Measurements from ENCODE around the gene EPHA5.

The EPHA5 gene

GRCh38 chr4:65623506-65623905 is 46.8 kb downstream of the EPHA5 start:
- no peak for DNase-seq

GRCh38 chr4:65617416-65617815 is 52.9 kb downstream of the EPHA5 start:
- no peak for DNase-seq

GRCh38 chr4:65604515-65604914 is 65.8 kb downstream of the EPHA5 start:
- DNase-seq: no peak

GRCh38 chr4:65600656-65601055 is 69.6 kb downstream of the EPHA5 start:
- no peak for DNase-seq

DNA sequence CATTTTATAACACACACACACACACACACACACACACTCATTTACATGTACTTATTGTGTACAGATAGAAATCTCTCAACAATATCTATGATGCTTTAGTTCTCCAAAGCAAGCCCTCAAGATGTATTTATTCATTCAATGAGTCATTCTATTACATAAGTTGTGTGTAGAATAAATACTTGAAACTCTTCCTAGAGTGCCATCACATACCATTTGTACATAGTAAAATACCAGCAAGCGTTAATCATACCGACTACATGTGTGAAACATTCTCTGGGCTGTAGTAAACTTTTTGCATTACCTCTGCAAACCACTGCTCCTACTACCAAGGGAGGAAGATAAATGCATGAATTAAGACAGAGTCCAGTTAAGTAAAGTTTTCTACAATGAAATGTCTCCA is 70.9 kb downstream of the EPHA5 start:
- no peak for DNase-seq

GRCh38 chr4:65597697-65598096 is 72.6 kb downstream of the EPHA5 start:
- no peak for DNase-seq

DNA sequence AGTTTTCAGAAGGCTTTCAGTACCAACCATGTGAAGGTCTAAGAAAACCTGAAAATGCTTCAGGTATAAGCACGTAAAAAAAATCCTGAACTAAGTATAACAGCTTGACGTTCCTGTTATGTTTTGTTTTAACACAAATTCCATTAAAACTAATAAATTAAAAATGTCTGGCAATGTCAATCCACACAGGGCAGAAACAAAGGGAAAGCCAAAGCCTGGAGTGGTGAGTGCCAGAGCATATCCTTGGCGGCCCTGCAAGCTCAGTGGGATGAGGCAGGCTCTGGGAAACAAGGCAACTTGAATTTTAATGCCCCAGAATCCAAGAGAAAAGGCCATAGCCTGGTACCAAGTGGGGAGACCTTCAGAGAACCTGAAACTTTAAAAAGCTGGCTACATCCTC is 78.2 kb downstream of the EPHA5 start:
- no peak for DNase-seq

DNA sequence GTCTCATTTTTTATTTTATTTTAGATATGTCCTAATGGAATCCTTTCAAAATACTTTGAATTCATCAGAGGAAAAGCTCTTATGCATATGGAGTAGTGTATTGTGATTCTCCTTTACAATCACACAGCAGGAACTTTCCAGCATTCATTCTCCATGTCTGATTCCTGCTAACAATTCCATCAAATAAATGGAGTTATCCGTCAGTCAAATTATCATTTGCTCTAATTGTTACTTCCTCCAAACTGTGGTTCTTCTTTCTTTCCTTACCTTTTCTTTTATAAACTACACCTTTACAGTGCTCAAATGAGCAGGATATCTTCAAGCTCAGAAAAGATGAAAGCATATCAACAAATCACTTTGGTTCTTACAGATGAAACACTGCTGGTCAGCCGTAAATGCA is 80.4 kb downstream of the EPHA5 start:
- no peak for DNase-seq

GRCh38 chr4:65589331-65589730 is 81.0 kb downstream of the EPHA5 start:
- DNase-seq: no peak

- DNase-seq: no peak
Observed at GRCh38 chr4:65580551-65580950, 89.7 kb downstream of the EPHA5 start.

- DNase-seq: no peak
Observed at GRCh38 chr4:65566473-65566872, 103.8 kb downstream of the EPHA5 start.

DNA sequence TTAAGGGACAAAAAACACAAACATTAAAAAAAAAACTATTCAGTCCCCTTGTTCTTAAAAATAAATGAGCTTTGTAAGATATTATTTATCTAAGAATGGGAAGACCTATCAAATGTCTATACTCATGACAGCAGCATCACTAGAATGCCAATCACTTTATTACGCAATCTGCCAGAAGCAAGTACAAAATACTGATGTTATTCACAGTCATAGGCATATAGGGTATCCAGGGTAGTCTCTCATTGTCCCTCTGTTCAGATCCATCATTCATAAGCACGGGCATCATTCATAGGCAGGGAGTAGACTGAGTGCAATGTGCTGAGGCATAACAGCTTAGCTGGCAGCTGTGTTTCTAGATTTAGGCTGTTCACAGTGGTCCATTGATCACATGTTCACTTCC is 109.1 kb downstream of the EPHA5 start:
- no peak for DNase-seq

DNA sequence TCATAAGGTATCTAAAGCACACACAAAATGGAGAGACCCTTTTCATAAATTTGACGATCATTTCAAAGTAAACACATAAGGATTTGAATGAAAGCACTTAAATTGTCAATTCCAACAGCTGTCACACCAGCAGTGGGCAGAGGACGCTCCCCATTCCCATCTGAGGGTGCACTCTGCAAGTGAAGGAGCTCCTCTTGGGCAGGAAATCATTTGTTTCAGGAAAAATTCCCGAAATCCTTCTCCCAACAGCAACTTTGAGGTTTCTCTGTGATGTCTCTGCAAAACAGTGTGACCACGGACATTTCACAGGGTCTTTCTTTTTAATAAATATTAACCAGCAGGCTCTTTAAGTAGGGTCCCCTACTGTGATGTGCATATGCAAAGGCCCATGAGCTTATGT is 111.0 kb downstream of the EPHA5 start:
- DNase-seq: no peak

DNA sequence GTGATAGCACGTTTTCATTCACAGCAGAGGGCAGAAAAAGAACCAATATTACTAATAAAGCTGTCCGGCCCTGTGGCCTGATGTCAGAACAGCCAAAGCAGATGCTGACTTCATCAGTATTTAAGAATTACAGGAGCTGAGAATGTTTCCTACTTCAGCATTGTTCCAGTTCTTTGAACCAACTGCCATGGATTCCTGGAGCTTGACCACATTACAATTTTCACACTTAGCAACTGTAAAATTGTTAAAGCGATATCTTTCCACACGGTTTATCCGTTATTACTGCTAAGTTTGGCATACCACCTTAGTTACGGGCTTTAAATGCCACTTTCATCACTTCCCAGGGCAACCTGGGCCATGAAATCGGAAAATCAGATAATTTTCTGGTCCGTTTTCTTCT is 118.2 kb downstream of the EPHA5 start:
- no peak for DNase-seq

DNA sequence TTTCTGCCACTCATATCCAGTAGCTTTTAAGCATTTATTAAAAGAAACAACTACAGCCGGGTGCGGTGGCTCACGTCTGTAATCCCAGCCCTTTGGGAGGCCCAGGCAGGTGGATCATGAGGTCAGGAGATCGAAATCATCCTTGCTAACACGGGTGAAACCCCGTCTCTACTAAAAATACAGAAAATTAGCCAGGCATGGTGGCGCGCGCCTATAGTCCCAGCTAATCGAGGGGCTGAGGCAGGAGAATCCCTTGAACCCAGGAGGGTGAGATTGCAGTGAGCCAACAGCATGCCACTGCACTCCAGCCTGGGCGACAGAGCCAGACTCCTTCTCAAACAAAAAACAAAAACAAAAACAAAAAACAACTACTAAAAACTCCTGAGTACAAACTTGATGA is 119.8 kb downstream of the EPHA5 start:
- no peak for DNase-seq

DNA sequence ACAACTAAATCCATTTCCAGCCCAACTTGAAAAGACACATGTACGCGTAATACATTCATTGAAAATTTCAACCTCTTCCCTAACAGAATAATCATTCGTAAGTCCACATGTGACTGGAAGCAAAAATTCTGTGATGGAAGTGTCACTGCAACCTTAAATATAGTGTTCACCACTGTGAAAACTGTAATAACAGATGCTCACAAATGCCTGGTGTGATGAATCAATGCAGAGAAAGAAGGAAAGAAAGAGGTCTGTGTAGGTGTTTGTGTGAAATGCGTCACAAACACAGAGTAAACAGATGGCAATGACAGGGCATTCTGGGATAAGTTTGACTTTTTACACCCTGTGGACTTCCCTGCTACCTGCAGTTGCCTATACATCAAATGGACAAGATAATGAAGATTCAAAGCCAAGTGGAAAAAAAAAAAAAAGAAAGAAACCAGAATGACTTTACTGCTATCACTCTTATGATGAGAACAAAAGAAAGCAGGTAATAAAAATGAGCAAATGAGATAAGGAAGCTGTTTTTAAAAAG is 123.3 kb downstream of the EPHA5 start:
- DNase-seq: no peak

DNA sequence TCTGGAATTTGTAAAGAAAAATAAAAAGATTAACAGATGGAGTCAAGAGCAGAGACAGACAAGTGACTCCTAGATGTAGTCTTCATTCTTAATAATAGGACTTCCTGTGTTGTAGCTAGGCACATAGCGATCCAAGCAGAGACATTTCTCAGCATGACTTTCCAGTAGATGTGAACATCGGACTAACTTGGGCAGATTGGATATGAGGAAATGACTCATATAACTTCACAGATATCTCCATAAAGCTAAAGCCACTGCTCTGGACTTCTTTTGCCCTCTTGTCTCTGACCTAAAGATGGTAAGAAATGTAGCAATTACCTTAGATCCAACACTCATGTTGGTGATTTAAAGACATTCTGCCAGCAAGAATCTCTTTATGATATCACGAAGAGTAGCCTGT is 131.7 kb downstream of the EPHA5 start:
- no peak for DNase-seq

- DNase-seq: no peak
Observed at GRCh38 chr4:65535113-65535512, 135.2 kb downstream of the EPHA5 start.

DNA sequence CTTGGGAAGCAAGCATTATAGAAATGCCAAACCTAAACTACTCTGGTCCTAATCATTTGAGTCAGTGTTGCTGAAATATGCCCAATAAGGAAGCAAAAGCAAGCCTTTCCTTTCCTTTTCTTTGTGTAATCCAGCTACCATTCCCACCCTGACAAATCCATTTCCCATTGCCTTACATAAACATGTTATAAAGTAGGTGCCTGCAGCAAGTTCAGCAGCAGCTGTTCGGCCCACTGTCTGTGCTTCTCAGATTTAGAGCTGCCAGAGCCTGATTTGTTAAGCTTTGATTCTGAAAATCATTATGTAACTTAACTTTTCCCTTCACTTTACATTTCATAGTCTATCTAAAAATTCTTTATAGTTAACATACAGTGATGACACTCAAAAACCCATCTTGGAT is 148.6 kb downstream of the EPHA5 start:
- DNase-seq: no peak

GRCh38 chr4:65515646-65516045 is 154.6 kb downstream of the EPHA5 start:
- no peak for DNase-seq

DNA sequence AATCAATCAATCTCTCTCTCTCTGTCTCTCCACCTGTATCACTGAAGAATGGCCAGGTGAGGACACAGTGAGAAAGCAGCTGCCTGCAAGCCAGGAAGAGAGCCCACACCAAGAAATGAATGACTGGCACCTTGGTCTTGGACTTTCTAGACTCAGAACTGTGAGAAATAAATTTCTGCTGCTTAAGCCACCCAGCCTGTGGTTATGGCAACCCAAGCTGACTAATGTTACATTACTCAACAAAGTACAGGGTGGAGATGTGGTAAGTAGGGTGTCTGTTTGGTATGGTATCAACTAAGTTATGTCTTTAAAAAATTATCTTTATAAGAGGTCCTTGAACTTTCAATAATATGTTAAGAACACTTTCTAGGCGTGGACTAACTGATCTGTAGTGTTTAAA is 159.3 kb downstream of the EPHA5 start:
- no peak for DNase-seq

- DNase-seq: no peak
Observed at GRCh38 chr4:65508168-65508567, 162.1 kb downstream of the EPHA5 start.

GRCh38 chr4:65502131-65502701 is 168.1 kb downstream of the EPHA5 start:
- no peak for DNase-seq

DNA sequence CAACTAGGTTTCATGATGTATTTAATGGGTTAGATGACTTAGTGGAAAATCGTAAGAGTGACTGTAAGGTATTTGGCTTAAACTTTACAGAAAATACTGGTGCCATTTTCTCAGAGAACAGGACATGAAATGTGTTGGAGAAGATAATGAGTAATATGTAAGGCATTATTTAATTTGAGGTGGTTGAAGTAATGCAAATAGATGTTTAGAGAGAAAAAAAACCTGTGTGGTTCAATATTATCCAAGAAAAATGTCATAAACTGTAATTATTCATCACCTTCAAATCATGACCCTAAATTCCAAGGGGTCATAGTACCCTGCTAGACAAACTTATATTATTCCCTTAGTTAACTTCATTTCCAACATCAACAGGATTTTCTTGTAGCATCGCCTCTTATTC is 171.7 kb downstream of the EPHA5 start:
- no peak for DNase-seq

GRCh38 chr4:65495439-65495838 is 174.8 kb downstream of the EPHA5 start:
- no peak for DNase-seq

DNA sequence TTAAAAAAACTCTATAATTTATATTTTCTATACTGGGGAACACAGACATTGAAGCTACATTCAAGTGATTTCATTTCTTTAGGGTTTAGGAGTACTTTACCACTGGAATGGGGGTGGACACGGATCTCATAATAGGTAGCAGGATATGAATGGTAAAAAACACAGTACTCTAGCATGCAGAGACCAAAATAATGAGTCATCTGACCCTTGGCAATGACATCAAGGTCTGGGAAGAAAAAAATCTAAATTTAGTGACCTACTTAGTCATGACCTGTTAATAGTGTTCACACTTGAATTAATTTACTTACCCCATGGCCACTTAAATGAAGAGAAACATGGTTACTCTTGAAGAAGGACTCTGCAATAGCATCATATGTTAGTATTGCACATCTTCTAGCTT is 187.9 kb downstream of the EPHA5 start:
- no peak for DNase-seq

All from stimulated activated CD4-positive, alpha-beta T cell treated with anti-CD3 and anti-CD28 coated beads, Interleukin-1b, Interleukin-23, amount 100 ng/mL, for 48 hours (primary cell).